RWPE2 (cell line): ENCODE data around the gene STON2.
"Not testable (repeated sequence)": the region's sequence is repeated elsewhere in the genome, so short reads cannot be mapped to it uniquely, and the experiment has no call there.

Source experiments
- ATAC-seq: fragments of 200-7000 bp; cut with Tn5 transposase; 3 replicates; pipeline ENCODE4 v1.9.1; 2021; ENCODE audit warnings: low read depth
- DNase-seq: peaks from one replicate; pipeline ENCODE4 v3.0.0-alpha.2; 2020; ENCODE audit warnings: low spot score
- H3K27ac ChIP-seq: fragments of 450-650 bp; 2 replicates; pipeline ENCODE4 v1.5.1; 2017; ENCODE audit warnings: mild to moderate bottlenecking; ENCODE audit not compliant: poor library complexity, severe bottlenecking
- H3K27me3 ChIP-seq: fragments of 250-450 bp; sonication (Bioruptor Pico); 2 replicates; pipeline ENCODE4 v1.5.1; 2021; ENCODE audit warnings: mild to moderate bottlenecking, moderate library complexity; ENCODE audit not compliant: insufficient read depth, poor library complexity, severe bottlenecking
- H3K36me3 ChIP-seq: fragments of 250-450 bp; sonication (Bioruptor Pico); 2 replicates; pipeline ENCODE4 v1.5.1; 2020; ENCODE audit warnings: low read depth, mild to moderate bottlenecking, moderate library complexity
- H3K4me1 ChIP-seq: fragments of 250-450 bp; sonication (Bioruptor Pico); 2 replicates; pipeline ENCODE4 v1.5.1; 2021; ENCODE audit warnings: mild to moderate bottlenecking, moderate library complexity; ENCODE audit not compliant: insufficient read depth, poor library complexity, severe bottlenecking
- H3K4me3 ChIP-seq: fragments of 250-450 bp; sonication (Bioruptor Pico); 2 replicates; pipeline ENCODE4 v1.5.1; 2021; ENCODE audit warnings: mild to moderate bottlenecking, moderate library complexity; ENCODE audit not compliant: severe bottlenecking
- H3K9me3 ChIP-seq: fragments of 250-450 bp; sonication (Bioruptor Pico); 2 replicates; pipeline ENCODE4 v1.5.1; 2021; ENCODE audit warnings: mild to moderate bottlenecking, moderate library complexity; ENCODE audit not compliant: severe bottlenecking
- TF ChIP-seq, protein P1 (sequence below): fragments of 450-650 bp; IDR thresholded peaks from one replicate; pipeline ENCODE4 v1.5.1; 2017; ENCODE audit warnings: mild to moderate bottlenecking, moderate library complexity; ENCODE audit not compliant: poor library complexity, severe bottlenecking

Gene STON2

DNA sequence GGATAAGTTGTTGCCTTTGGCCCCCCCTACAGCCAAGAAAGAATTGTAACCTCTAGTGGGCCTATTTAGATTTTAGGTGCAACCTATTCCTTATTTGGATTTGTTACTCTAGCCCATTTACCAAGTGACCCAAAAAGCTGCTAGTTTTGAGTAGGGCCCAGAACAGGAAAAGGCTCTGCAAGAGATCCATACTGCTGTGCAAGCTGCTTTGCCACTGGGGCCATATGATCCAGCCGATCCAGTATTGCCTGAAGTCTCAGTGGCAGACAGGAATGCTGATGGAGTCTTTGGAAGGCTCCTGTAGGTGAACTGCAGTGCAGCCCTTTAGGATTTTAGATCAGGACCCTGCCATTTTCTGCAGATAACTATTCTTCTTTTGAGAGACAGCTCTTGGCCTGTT is 166.5 kb downstream of the STON2 start:
- H3K4me1 ChIP-seq, result peaks cover 7% of the 10 kb centered on the region
- ATAC-seq (no peak), DNase-seq (no peak)
- H3K36me3 ChIP-seq, result no peaks in the 10 kb centered on the region
- H3K9me3 ChIP-seq, result peaks cover 6% of the 10 kb centered on the region
- no peaks in the 10 kb centered on the region for H3K27me3 ChIP-seq
- TF ChIP-seq, protein P1, sequence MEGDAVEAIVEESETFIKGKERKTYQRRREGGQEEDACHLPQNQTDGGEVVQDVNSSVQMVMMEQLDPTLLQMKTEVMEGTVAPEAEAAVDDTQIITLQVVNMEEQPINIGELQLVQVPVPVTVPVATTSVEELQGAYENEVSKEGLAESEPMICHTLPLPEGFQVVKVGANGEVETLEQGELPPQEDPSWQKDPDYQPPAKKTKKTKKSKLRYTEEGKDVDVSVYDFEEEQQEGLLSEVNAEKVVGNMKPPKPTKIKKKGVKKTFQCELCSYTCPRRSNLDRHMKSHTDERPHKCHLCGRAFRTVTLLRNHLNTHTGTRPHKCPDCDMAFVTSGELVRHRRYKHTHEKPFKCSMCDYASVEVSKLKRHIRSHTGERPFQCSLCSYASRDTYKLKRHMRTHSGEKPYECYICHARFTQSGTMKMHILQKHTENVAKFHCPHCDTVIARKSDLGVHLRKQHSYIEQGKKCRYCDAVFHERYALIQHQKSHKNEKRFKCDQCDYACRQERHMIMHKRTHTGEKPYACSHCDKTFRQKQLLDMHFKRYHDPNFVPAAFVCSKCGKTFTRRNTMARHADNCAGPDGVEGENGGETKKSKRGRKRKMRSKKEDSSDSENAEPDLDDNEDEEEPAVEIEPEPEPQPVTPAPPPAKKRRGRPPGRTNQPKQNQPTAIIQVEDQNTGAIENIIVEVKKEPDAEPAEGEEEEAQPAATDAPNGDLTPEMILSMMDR, result no peak
- no peak overlapping the region for H3K27ac ChIP-seq
- no peak overlapping the region for H3K4me3 ChIP-seq

DNA sequence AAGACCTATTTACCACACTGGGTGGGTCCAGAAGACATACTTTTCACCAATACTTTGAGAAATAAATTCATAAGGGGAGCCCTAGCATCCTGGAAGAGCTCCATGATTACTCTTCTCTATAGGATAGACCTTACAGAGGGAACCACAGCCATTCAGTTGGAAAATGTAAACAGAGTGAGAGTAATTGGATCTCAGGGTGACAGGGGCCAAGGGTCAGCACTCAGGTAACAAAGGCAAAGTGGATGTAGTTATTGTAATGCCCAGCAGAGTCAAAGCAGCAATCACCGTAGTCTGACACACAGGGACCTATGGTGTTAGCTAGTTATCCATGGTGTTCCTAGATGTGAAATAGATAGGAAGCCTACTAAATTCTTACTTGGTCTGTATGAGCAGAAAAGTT is 168.6 kb downstream of the STON2 start:
- Histone ChIP-seq H3K27ac (no peak overlapping the region), H3K9me3 (peaks cover 6% of the 10 kb centered on the region), H3K4me3 (no peak overlapping the region), H3K4me1 (peaks cover 7% of the 10 kb centered on the region), H3K36me3 (no peaks in the 10 kb centered on the region), H3K27me3 (no peaks in the 10 kb centered on the region)
- TF ChIP-seq, protein P1, result no peak
- ATAC-seq (no peak), DNase-seq (no peak)

DNA sequence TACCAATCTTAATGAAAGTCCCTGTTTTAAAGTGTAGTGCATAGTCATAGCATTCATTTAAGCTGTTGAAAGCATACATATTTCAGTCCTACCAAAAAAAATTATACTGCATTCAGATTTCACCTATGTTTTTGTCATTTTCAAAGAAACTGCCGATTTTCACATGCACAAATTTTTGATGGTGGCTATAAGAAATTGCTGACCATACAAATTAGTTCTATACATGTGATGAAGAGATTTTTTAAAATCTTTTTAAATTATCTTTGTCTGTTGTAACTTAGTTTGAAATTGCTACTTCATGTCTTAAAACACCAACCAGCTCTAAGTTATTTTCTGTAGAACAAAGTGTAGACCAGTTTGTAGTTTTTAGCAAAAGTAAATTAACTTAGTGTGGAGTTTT is 175.9 kb downstream of the STON2 start:
- Histone ChIP-seq H3K27ac (no peak overlapping the region), H3K9me3 (no peaks in the 10 kb centered on the region), H3K27me3 (no peaks in the 10 kb centered on the region), H3K4me3 (no peak overlapping the region), H3K4me1 (peaks cover 7% of the 10 kb centered on the region), H3K36me3 (0 out of 2 replicates have a peak, but pooled peaks cover 3% of the 10 kb centered on the region)
- TF ChIP-seq, protein P1, result no peak
- DNase-seq (no peak), ATAC-seq (no peak)

DNA sequence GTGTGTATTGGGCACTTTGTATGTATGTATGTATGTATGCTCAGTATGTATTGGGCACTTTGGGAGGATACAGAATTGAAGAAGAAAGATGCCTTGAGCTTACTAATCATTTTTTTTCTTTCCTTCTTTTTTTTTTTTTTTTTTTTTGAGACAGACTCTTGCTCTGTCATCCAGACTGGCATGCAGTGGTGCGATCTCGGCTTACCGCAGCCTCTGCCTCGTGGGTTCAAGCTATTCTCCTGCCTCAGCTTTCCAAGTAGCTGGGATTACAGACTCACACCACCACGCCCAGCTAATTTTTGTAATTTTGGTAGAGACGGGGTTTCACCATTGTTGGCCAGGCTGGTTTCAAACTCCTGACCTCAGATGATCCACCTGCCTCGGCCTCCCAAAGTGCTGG is 176.3 kb downstream of the STON2 start:
- ATAC-seq, H3K4me1 ChIP-seq, DNase-seq, H3K36me3 ChIP-seq, H3K27me3 ChIP-seq, H3K27ac ChIP-seq, H3K4me3 ChIP-seq, H3K9me3 ChIP-seq: not testable (repeated sequence)

DNA sequence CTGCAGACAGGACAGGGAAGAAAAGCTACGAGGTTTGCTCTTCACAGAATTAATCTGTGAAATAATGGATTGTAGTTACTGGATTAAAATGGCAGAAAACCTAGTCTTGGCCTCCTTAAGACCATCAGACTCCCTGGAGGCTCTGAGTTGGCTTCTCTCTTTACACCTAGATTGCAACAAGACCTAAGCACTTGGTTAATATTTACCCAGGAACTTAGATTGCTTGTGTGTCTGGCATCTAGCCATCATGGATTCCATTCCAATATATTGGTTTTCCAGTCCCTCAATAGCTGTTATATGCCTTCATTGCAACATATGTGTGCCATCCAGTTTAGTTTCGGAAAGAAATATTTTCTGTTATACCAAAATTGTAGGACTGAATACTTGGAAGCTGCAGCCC is 177.4 kb downstream of the STON2 start:
- H3K9me3 ChIP-seq, result no peaks in the 10 kb centered on the region
- DNase-seq (no peak), ATAC-seq (no peak)
- 0 out of 2 replicates have a peak, but pooled peaks cover 3% of the 10 kb centered on the region for H3K36me3 ChIP-seq
- no peak overlapping the region for H3K4me3 ChIP-seq
- no peak overlapping the region for H3K27ac ChIP-seq
- H3K27me3 ChIP-seq, result no peaks in the 10 kb centered on the region
- TF ChIP-seq, protein P1, result no peak
- H3K4me1 ChIP-seq, result peaks cover 16% of the 10 kb centered on the region
